ENCODE data around the gene TRIM68. TPM values are rescaled to one million over a fixed set of nuclear protein-coding genes. Genes with fewer than 3 reads are reported as not detected.

Gene TRIM68
- total RNA-seq, 1 experiment from 2014 or later, result 5.7 TPM

- Histone ChIP-seq H3K4me1 (ENCODE audit: insufficient read depth, low read length, poor library complexity, severe bottlenecking) (no peaks in the 10 kb centered on the region), H3K36me3 (ENCODE audit: insufficient read depth, low read length, poor library complexity, severe bottlenecking) (no peaks in the 10 kb centered on the region), H3K9me3 (ENCODE audit: low read depth, low read length, poor library complexity, severe bottlenecking) (no peaks in the 10 kb centered on the region), H3K4me3 (ENCODE audit: low read depth, low read length, poor library complexity, severe bottlenecking) (no peak within 1 kb of the TSS), H3K27me3 (replicated peaks; ENCODE audit: insufficient read depth, low read depth, low read length, poor library complexity) (peaks cover 6% of the 10 kb centered on the region), H3K27ac (ENCODE audit: low read depth, low read length, poor library complexity, severe bottlenecking) (no peak within 1 kb of the TSS)
- intact Hi-C loops (cut with micrococcal nuclease; ENCODE audit: unreplicated experiment), result no loop called here
- CTCF ChIA-PET, result no interaction called here
- DNase-seq (ENCODE audit: low spot score), result no peak
- no TSS peak for BruUV-seq (replicated peaks)
- TF ChIP-seq EZH2 (IDR thresholded peaks at IDR 0.05; ENCODE audit: borderline replicate concordance, low read depth, low read length, poor library complexity, severe bottlenecking) (no peak), CTCF (conservative IDR thresholded peaks at IDR 0.05; ENCODE audit: low read depth, low read length) (no peak)
- POLR2A ChIA-PET (ENCODE audit: low non-redundant PET), result no interaction called here
Observed at GRCh38 chr11:4581443-4581842, 26.6 kb downstream of the TRIM68 start, which contains the start of gene OR52I2. OR52I2 (plus strand) TSS chr11:4581743.

GRCh38 chr11:4580124-4580523 is 27.9 kb downstream of the TRIM68 start:
- no peaks in the 10 kb centered on the region for H3K36me3 ChIP-seq (ENCODE audit: insufficient read depth, low read length, poor library complexity, severe bottlenecking)
- H3K27me3 ChIP-seq (replicated peaks; ENCODE audit: insufficient read depth, low read depth, low read length, poor library complexity), result peaks cover 18% of the 10 kb centered on the region
- no peaks in the 10 kb centered on the region for H3K9me3 ChIP-seq (ENCODE audit: low read depth, low read length, poor library complexity, severe bottlenecking)
- no peak overlapping the region for H3K4me3 ChIP-seq (ENCODE audit: low read depth, low read length, poor library complexity, severe bottlenecking)
- TF ChIP-seq CTCF (conservative IDR thresholded peaks at IDR 0.05; ENCODE audit: low read depth, low read length) (no peak), EZH2 (IDR thresholded peaks at IDR 0.05; ENCODE audit: borderline replicate concordance, low read depth, low read length, poor library complexity, severe bottlenecking) (no peak)
- POLR2A ChIA-PET (ENCODE audit: low non-redundant PET), result no interaction called here
- CTCF ChIA-PET, result no interaction called here
- DNase-seq (ENCODE audit: low spot score), result no peak
- H3K27ac ChIP-seq (ENCODE audit: low read depth, low read length, poor library complexity, severe bottlenecking), result no peak overlapping the region
- no peaks in the 10 kb centered on the region for H3K4me1 ChIP-seq (ENCODE audit: insufficient read depth, low read length, poor library complexity, severe bottlenecking)
- BruUV-seq (replicated peaks), result no TSS peak
- intact Hi-C loops (cut with micrococcal nuclease; ENCODE audit: unreplicated experiment), result no loop called here

GRCh38 chr11:4578624-4579023 is 29.4 kb downstream of the TRIM68 start:
- Histone ChIP-seq H3K27ac (ENCODE audit: low read depth, low read length, poor library complexity, severe bottlenecking) (no peak overlapping the region), H3K9me3 (ENCODE audit: low read depth, low read length, poor library complexity, severe bottlenecking) (no peaks in the 10 kb centered on the region), H3K4me1 (ENCODE audit: insufficient read depth, low read length, poor library complexity, severe bottlenecking) (no peaks in the 10 kb centered on the region), H3K36me3 (ENCODE audit: insufficient read depth, low read length, poor library complexity, severe bottlenecking) (no peaks in the 10 kb centered on the region), H3K4me3 (ENCODE audit: low read depth, low read length, poor library complexity, severe bottlenecking) (no peak overlapping the region), H3K27me3 (replicated peaks; ENCODE audit: insufficient read depth, low read depth, low read length, poor library complexity) (peaks cover 22% of the 10 kb centered on the region)
- BruUV-seq (replicated peaks), result no TSS peak
- POLR2A ChIA-PET (ENCODE audit: low non-redundant PET), result no interaction called here
- TF ChIP-seq CTCF (conservative IDR thresholded peaks at IDR 0.05; ENCODE audit: low read depth, low read length) (no peak), EZH2 (IDR thresholded peaks at IDR 0.05; ENCODE audit: borderline replicate concordance, low read depth, low read length, poor library complexity, severe bottlenecking) (no peak)
- CTCF ChIA-PET, result no interaction called here
- no peak for DNase-seq (ENCODE audit: low spot score)
- intact Hi-C loops (cut with micrococcal nuclease; ENCODE audit: unreplicated experiment), result no loop called here
